ENCODE results near the gene MN1. TPM values are rescaled to one million over a fixed set of nuclear protein-coding genes. Genes with fewer than 3 reads are reported as not detected.

Gene MN1
- total RNA-seq, 1 donor from 2014 or later, result 12.7 TPM

- DNase-seq (ENCODE audit: extremely low read depth, low read depth, low spot score), result no peak
Observed at GRCh38 chr22:27786291-27786932, 15.1 kb downstream of the MN1 start.

GRCh38 chr22:27785831-27786230 lies 15.7 kb downstream of the MN1 start:
- no peak for DNase-seq (ENCODE audit: extremely low read depth, low read depth, low spot score)

GRCh38 chr22:27784120-27784475 lies 17.5 kb downstream of the MN1 start:
- no peak for DNase-seq (ENCODE audit: extremely low read depth, low read depth, low spot score)

GRCh38 chr22:27783436-27784119 lies 18.0 kb downstream of the MN1 start:
- DNase-seq (ENCODE audit: extremely low read depth, low read depth, low spot score), result no peak

GRCh38 chr22:27782088-27782487 lies 19.5 kb downstream of the MN1 start:
- DNase-seq (ENCODE audit: extremely low read depth, low read depth, low spot score), result no peak

GRCh38 chr22:27780161-27780575 lies 21.4 kb downstream of the MN1 start:
- DNase-seq (ENCODE audit: extremely low read depth, low read depth, low spot score), result no peak

GRCh38 chr22:27779643-27780042 lies 21.9 kb downstream of the MN1 start:
- DNase-seq (ENCODE audit: extremely low read depth, low read depth, low spot score), result no peak

- DNase-seq (ENCODE audit: extremely low read depth, low read depth, low spot score), result no peak
Observed at GRCh38 chr22:27778294-27779090, 23.1 kb downstream of the MN1 start.

- no peak for DNase-seq (ENCODE audit: extremely low read depth, low read depth, low spot score)
Observed at GRCh38 chr22:27777128-27777527, 24.4 kb downstream of the MN1 start.

GRCh38 chr22:27776650-27776958 lies 25.0 kb downstream of the MN1 start:
- no peak for DNase-seq (ENCODE audit: extremely low read depth, low read depth, low spot score)

GRCh38 chr22:27775758-27776649 lies 25.6 kb downstream of the MN1 start:
- DNase-seq (ENCODE audit: extremely low read depth, low read depth, low spot score), result no peak

GRCh38 chr22:27775087-27775698 lies 26.4 kb downstream of the MN1 start:
- DNase-seq (ENCODE audit: extremely low read depth, low read depth, low spot score), result no peak

- DNase-seq (ENCODE audit: extremely low read depth, low read depth, low spot score), result no peak
Observed at GRCh38 chr22:27774200-27774599, 27.4 kb downstream of the MN1 start.

- DNase-seq (ENCODE audit: extremely low read depth, low read depth, low spot score), result no peak
Observed at GRCh38 chr22:27772984-27773498, 28.5 kb downstream of the MN1 start.

- no peak for DNase-seq (ENCODE audit: extremely low read depth, low read depth, low spot score)
Observed at GRCh38 chr22:27772081-27772983, 29.2 kb downstream of the MN1 start.

- no peak for DNase-seq (ENCODE audit: extremely low read depth, low read depth, low spot score)
Observed at GRCh38 chr22:27771637-27772036, 29.9 kb downstream of the MN1 start.

- DNase-seq (ENCODE audit: extremely low read depth, low read depth, low spot score), result no peak
Observed at GRCh38 chr22:27769012-27769411, 32.5 kb downstream of the MN1 start.

- no peak for DNase-seq (ENCODE audit: extremely low read depth, low read depth, low spot score)
Observed at GRCh38 chr22:27768027-27768653, 33.4 kb downstream of the MN1 start.

GRCh38 chr22:27766679-27767078 lies 34.9 kb downstream of the MN1 start:
- DNase-seq (ENCODE audit: extremely low read depth, low read depth, low spot score), result no peak

All from glomerular endothelial cell (primary cell).